SW 1271 (cell line): Measurements from ENCODE around the gene CDH4.
A peak's percentile ranks its signal among the peaks of the same experiment; 100 is the strongest.
"Not testable (repeated sequence)": the region's sequence is repeated elsewhere in the genome, so short reads cannot be mapped to it uniquely, and the experiment has no call there.

Source experiments
- DNase-seq, 2 experiments: peaks; one replicate each; lab custom pipeline; 2025; lab: John Stamatoyannopoulos, UW

The CDH4 gene

GRCh38 chr20:61419010-61419409 is 166.9 kb downstream of the CDH4 start:
- DNase-seq, result no peak

GRCh38 chr20:61419501-61419900 is 167.4 kb downstream of the CDH4 start:
- DNase-seq, result no peak

GRCh38 chr20:61420056-61420455 is 168.0 kb downstream of the CDH4 start:
- no peak for DNase-seq

GRCh38 chr20:61420781-61421180 is 168.7 kb downstream of the CDH4 start:
- DNase-seq, result no peak

GRCh38 chr20:61422636-61423425 is 170.8 kb downstream of the CDH4 start:
- no peak for DNase-seq

- DNase-seq, result no peak
These were observed 172.1 kb downstream of the CDH4 start for GRCh38 chr20:61424011-61424627.

- no peak for DNase-seq
These were observed 172.8 kb downstream of the CDH4 start for GRCh38 chr20:61424628-61425420.

- not testable (repeated sequence) for DNase-seq
These were observed 173.5 kb downstream of the CDH4 start for GRCh38 chr20:61425541-61425991.

GRCh38 chr20:61426352-61426751 is 174.3 kb downstream of the CDH4 start:
- no peak for DNase-seq

- no peak for DNase-seq
These were observed 177.6 kb downstream of the CDH4 start for GRCh38 chr20:61429458-61430227.

- no peak for DNase-seq
These were observed 178.2 kb downstream of the CDH4 start for GRCh38 chr20:61430228-61430624.

- no peak for DNase-seq
These were observed 181.1 kb downstream of the CDH4 start for GRCh38 chr20:61433176-61433575.

- no peak for DNase-seq
These were observed 181.8 kb downstream of the CDH4 start for GRCh38 chr20:61433816-61434215.

- no peak for DNase-seq
These were observed 182.3 kb downstream of the CDH4 start for GRCh38 chr20:61434341-61434781.

GRCh38 chr20:61435184-61435822 is 183.2 kb downstream of the CDH4 start:
- no peak for DNase-seq

GRCh38 chr20:61435823-61436220 is 183.8 kb downstream of the CDH4 start:
- no peak for DNase-seq

- no peak for DNase-seq
These were observed 184.2 kb downstream of the CDH4 start for GRCh38 chr20:61436283-61436666.

- DNase-seq, result peak in 1 of 2 experiments; percentile 41
These were observed 184.7 kb downstream of the CDH4 start for GRCh38 chr20:61436667-61437279.

- DNase-seq, result no peak
These were observed 185.5 kb downstream of the CDH4 start for GRCh38 chr20:61437280-61438206.

- no peak for DNase-seq
These were observed 186.2 kb downstream of the CDH4 start for GRCh38 chr20:61438285-61438684.
